ENCODE data around the gene RAD54L. TPM values are rescaled to one million over a fixed set of nuclear protein-coding genes. Genes with fewer than 3 reads are reported as not detected.

Gene RAD54L
- total RNA-seq, 2 donors from 2014 or later, result 38.6 to 58.3 TPM

DNA sequence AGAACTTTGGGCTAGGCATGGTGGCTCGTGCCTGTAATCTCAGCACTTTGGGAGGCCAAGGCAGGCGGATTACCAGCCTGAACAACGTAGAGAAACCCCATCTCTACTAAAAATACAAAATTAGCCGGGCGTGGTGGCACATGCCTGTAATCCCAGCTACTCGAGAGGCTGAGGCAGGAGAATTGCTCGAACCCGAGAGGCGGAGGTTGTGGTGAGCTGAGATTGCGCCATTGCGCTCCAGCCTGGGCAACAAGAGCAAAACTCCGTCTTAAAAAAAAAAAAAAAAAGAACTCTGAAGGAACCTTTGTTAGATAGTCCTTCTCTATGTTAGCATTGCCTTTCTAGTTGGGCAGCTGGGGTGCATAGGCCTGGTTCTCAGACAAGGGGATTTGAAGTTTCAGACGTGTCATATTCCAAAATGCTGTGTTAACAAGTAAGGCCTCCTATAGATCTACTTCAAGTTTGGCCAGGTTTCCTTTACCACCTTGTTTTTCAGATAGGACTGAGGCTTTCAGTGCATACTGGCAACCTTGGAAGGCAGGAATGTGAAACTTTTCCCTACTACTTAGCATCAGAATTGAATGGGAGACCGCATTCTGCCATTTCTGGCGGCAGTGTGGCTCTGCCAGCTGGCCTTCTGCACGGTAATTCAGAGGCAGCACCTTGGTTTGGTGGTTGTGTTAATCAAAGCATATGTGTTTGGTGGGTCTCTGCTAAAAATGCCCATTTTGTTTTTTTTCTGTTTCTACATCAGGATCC, 62.0 kb downstream of the RAD54L start:
- H3K27me3 ChIP-seq (ENCODE audit: control insufficient read depth, insufficient read depth, low read length, poor library complexity, severe bottlenecking), result no peaks in the 10 kb centered on the region
- DNase-seq, result no peak
- 95 to 96% methylated on average over 12 to 16 of the region's 16 CpGs for WGBS, 2 experiments (ENCODE audit: insufficient coverage in 1 of 2, insufficient read length in 1 of 2)
- peaks cover 11% of the 10 kb centered on the region for H3K4me1 Mint-ChIP-seq
- H3K36me3 Mint-ChIP-seq (ENCODE audit: low read depth), result peaks cover 60% of the 10 kb centered on the region
- H3K4me3 Mint-ChIP-seq, result no peak overlapping the region
- no peaks in the 10 kb centered on the region for H3K27me3 Mint-ChIP-seq (ENCODE audit: insufficient read depth)
- no peaks in the 10 kb centered on the region for H3K9me3 Mint-ChIP-seq
- H3K36me3 ChIP-seq (ENCODE audit: control insufficient read depth, insufficient read depth, low read length), result peaks cover 71% of the 10 kb centered on the region
- no peaks in the 10 kb centered on the region for H3K4me1 ChIP-seq (ENCODE audit: control insufficient read depth, insufficient read depth, low read length)
- peaks cover 5% of the 10 kb centered on the region for H3K9me3 ChIP-seq (ENCODE audit: control insufficient read depth, low read length)
- H3K4me3 ChIP-seq (ENCODE audit: low read length), result no peak overlapping the region
- TF ChIP-seq, protein P1, sequence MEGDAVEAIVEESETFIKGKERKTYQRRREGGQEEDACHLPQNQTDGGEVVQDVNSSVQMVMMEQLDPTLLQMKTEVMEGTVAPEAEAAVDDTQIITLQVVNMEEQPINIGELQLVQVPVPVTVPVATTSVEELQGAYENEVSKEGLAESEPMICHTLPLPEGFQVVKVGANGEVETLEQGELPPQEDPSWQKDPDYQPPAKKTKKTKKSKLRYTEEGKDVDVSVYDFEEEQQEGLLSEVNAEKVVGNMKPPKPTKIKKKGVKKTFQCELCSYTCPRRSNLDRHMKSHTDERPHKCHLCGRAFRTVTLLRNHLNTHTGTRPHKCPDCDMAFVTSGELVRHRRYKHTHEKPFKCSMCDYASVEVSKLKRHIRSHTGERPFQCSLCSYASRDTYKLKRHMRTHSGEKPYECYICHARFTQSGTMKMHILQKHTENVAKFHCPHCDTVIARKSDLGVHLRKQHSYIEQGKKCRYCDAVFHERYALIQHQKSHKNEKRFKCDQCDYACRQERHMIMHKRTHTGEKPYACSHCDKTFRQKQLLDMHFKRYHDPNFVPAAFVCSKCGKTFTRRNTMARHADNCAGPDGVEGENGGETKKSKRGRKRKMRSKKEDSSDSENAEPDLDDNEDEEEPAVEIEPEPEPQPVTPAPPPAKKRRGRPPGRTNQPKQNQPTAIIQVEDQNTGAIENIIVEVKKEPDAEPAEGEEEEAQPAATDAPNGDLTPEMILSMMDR (conservative IDR thresholded peaks at IDR 0.05), result no peak
- H3K27ac ChIP-seq (ENCODE audit: low read depth, low read length), result no peak overlapping the region
- H3K9ac ChIP-seq (ENCODE audit: extremely low read depth, low read length, poor library complexity, severe bottlenecking), result no peak overlapping the region
- H3K27ac Mint-ChIP-seq, result peak overlapping the region; percentile 2

DNA sequence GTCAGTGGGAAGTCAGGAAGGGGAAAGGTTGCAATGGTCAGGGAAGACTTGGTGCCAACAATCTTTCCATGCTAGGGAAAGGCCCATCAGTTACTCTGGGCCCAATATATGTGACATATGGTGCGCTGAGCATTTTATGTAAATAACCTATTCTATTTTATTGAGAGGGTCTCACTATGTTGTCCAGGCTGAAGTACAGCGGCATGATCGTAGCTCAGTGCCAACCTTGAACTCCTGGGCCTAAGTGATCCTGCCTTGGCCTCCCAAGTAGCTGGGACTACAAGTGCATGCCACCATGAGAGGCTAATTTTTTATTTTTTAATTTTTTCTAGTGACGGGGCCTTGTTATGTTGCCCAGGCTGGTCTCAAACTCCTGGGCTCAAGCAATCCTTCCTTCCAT, 62.8 kb downstream of the RAD54L start:
- no peak for DNase-seq
- Mint-ChIP-seq H3K4me3 (no peak overlapping the region), H3K4me1 (peaks cover 11% of the 10 kb centered on the region), H3K9me3 (no peaks in the 10 kb centered on the region), H3K27ac (no peak overlapping the region), H3K36me3 (ENCODE audit: low read depth) (peaks cover 64% of the 10 kb centered on the region), H3K27me3 (ENCODE audit: insufficient read depth) (no peaks in the 10 kb centered on the region)
- Histone ChIP-seq H3K27me3 (ENCODE audit: control insufficient read depth, insufficient read depth, low read length, poor library complexity, severe bottlenecking) (no peaks in the 10 kb centered on the region), H3K27ac (ENCODE audit: low read depth, low read length) (no peak overlapping the region), H3K4me3 (ENCODE audit: low read length) (no peak overlapping the region), H3K9ac (ENCODE audit: extremely low read depth, low read length, poor library complexity, severe bottlenecking) (no peak overlapping the region), H3K9me3 (ENCODE audit: control insufficient read depth, low read length) (peaks cover 5% of the 10 kb centered on the region), H3K36me3 (ENCODE audit: control insufficient read depth, insufficient read depth, low read length) (peaks cover 75% of the 10 kb centered on the region), H3K4me1 (ENCODE audit: control insufficient read depth, insufficient read depth, low read length) (no peaks in the 10 kb centered on the region)
- TF ChIP-seq, protein P1 (conservative IDR thresholded peaks at IDR 0.05), result no peak
- 99 to 100% methylated on average over 3 to 4 of the region's 4 CpGs for WGBS, 2 experiments (ENCODE audit: insufficient coverage in 1 of 2, insufficient read length in 1 of 2)

- Mint-ChIP-seq H3K4me3 (no peak overlapping the region), H3K27me3 (ENCODE audit: insufficient read depth) (no peaks in the 10 kb centered on the region), H3K9me3 (no peaks in the 10 kb centered on the region), H3K36me3 (ENCODE audit: low read depth) (peaks cover 56% of the 10 kb centered on the region), H3K4me1 (peaks cover 9% of the 10 kb centered on the region), H3K27ac (peak overlapping the region; percentile 35)
- no peak for DNase-seq
- H3K27me3 ChIP-seq (ENCODE audit: control insufficient read depth, insufficient read depth, low read length, poor library complexity, severe bottlenecking), result no peaks in the 10 kb centered on the region
- WGBS, 2 experiments (ENCODE audit: insufficient coverage in 1 of 2, insufficient read length in 1 of 2), result 90 to 100% methylated on average over 1 to 3 of the region's 3 CpGs
- no peak overlapping the region for H3K4me3 ChIP-seq (ENCODE audit: low read length)
- no peak overlapping the region for H3K9ac ChIP-seq (ENCODE audit: extremely low read depth, low read length, poor library complexity, severe bottlenecking)
- TF ChIP-seq, protein P1 (conservative IDR thresholded peaks at IDR 0.05), result no peak
- H3K36me3 ChIP-seq (ENCODE audit: control insufficient read depth, insufficient read depth, low read length), result peaks cover 54% of the 10 kb centered on the region
- no peaks in the 10 kb centered on the region for H3K9me3 ChIP-seq (ENCODE audit: control insufficient read depth, low read length)
- no peak overlapping the region for H3K27ac ChIP-seq (ENCODE audit: low read depth, low read length)
- H3K4me1 ChIP-seq (ENCODE audit: control insufficient read depth, insufficient read depth, low read length), result no peaks in the 10 kb centered on the region
Measured at GRCh38 chr1:46315669-46316403, 68.3 kb downstream of the RAD54L start.
